ENCODE results near the gene ZSWIM1. TPM values are rescaled to one million over a fixed set of nuclear protein-coding genes. Genes with fewer than 3 reads are reported as not detected.

Gene ZSWIM1
- total and polyA plus RNA-seq, 2 of the 13 experiments (the other 11 are each of a cell fraction or from before 2014, with no cell fraction given) = 9.5 to 11.7 TPM

- TF ChIP-seq MIXL1 (CRISPR knock-in tag; IDR thresholded peaks at IDR 0.05) (peak; percentile 95; the same call in 1 of the 2 replicates), RELA (CRISPR knock-in tag; IDR thresholded peaks at IDR 0.05) (0 out of 2 replicates have a peak, but pooled peaks have one; percentile 12), EED (CRISPR knock-in tag; IDR thresholded peaks at IDR 0.05) (peak; percentile 76; the same call in 1 of the 2 replicates), HHEX (CRISPR knock-in tag; IDR thresholded peaks at IDR 0.05) (0 out of 2 replicates have a peak, but pooled peaks have one; percentile 11), SMAD9 (CRISPR knock-in tag; IDR thresholded peaks at IDR 0.05) (peak; percentile 35; the same call in 1 of the 2 replicates), ZFP41 (CRISPR knock-in tag; IDR thresholded peaks at IDR 0.05; ENCODE audit: borderline replicate concordance) (no peak), ZFY (CRISPR knock-in tag; IDR thresholded peaks at IDR 0.05) (peak; percentile 39), ZNF343 (CRISPR knock-in tag; IDR thresholded peaks at IDR 0.05) (peak; percentile 80; the same call in 1 of the 2 replicates), SALL2 (CRISPR knock-in tag; IDR thresholded peaks at IDR 0.05) (no peak), ZNF121 (CRISPR knock-in tag; IDR thresholded peaks at IDR 0.05) (peak; percentile 88), ZFP62 (CRISPR knock-in tag; IDR thresholded peaks at IDR 0.05) (no peak), ZNF225 (CRISPR knock-in tag; IDR thresholded peaks at IDR 0.05) (peak; percentile 80; the same call in 1 of the 2 replicates), SKIL (CRISPR knock-in tag; IDR thresholded peaks at IDR 0.05; ENCODE audit: borderline replicate concordance) (peak; percentile 96), ZNF710 (CRISPR knock-in tag; IDR thresholded peaks at IDR 0.05; ENCODE audit: borderline replicate concordance) (peak; percentile 89; the same call in 1 of the 2 replicates), ZNF572 (CRISPR knock-in tag; IDR thresholded peaks at IDR 0.05) (0 out of 2 replicates have a peak, but pooled peaks have one; percentile 1), ZNF737 (CRISPR knock-in tag; IDR thresholded peaks at IDR 0.05; ENCODE audit: borderline replicate concordance) (peak; percentile 82; the same call in 1 of the 2 replicates), ZNF350 (CRISPR knock-in tag; IDR thresholded peaks at IDR 0.05; ENCODE audit: borderline replicate concordance, low read depth) (peak; percentile 90), TRAFD1 (CRISPR knock-in tag; IDR thresholded peaks at IDR 0.05; ENCODE audit: borderline replicate concordance) (no peak; the same call in 1 of the 2 replicates), MEIS2 (CRISPR knock-in tag; IDR thresholded peaks at IDR 0.05) (peak; percentile 80), ZNF160 (CRISPR knock-in tag; IDR thresholded peaks at IDR 0.05) (peak; percentile 66; the same call in 1 of the 2 replicates)
Measured at GRCh38 chr20:45927071-45927878, 46.2 kb downstream of the ZSWIM1 start (continued).
